DND-41 (cell line): ENCODE data around the gene FAM83E.
A peak's percentile ranks its signal among the peaks of the same experiment; 100 is the strongest.

Source experiments
- ATAC-seq: fragments of 200-7000 bp; cut with Tn5 transposase; 3 replicates; pipeline ENCODE4 v1.9.1; 2021; ENCODE audit warnings: low read depth; ENCODE audit not compliant: insufficient read depth
- DNase-seq: peaks from one replicate; pipeline ENCODE4 v3.0.0-alpha.2; 2020
- H2AFZ ChIP-seq: 2 replicates; pipeline ENCODE4 v1.6.0; 2012; ENCODE audit warnings: low read depth, low read length
- H3K27ac ChIP-seq: 2 replicates; pipeline ENCODE4 v1.5.1; 2012; ENCODE audit warnings: low read length, inconsistent platforms
- H3K27me3 ChIP-seq: fragments of 200-600 bp; sonication (generic); 2 replicates; pipeline ENCODE4 v1.6.0; 2012; ENCODE audit warnings: low read length, mild to moderate bottlenecking, inconsistent platforms; ENCODE audit not compliant: insufficient read depth, poor library complexity
- H3K36me3 ChIP-seq: 2 replicates; pipeline ENCODE4 v1.5.1; 2012; ENCODE audit warnings: low read length, inconsistent platforms; ENCODE audit not compliant: insufficient read depth
- H3K4me1 ChIP-seq: 2 replicates; pipeline ENCODE4 v1.5.1; 2012; ENCODE audit warnings: mild to moderate bottlenecking, low read length; ENCODE audit not compliant: insufficient read depth
- H3K4me2 ChIP-seq: 2 replicates; pipeline ENCODE4 v1.6.0; 2012; ENCODE audit warnings: mild to moderate bottlenecking, moderate library complexity, low read length, inconsistent platforms; ENCODE audit not compliant: insufficient read depth
- H3K4me3 ChIP-seq, 2 experiments: fragments of 200-600 bp in 1 of 2; shearing (Covaris generic) in 1 of 2; 2 replicates each; pipeline ENCODE4 v1.5.1; 2012 to 2016; ENCODE audit warnings: inconsistent platforms in 2 of 2, low read length in 2 of 2, mild to moderate bottlenecking in 2 of 2, low read depth in 1 of 2, moderate library complexity in 1 of 2
- H3K79me2 ChIP-seq: 2 replicates; pipeline ENCODE4 v1.6.0; 2012; ENCODE audit warnings: low read length, inconsistent platforms; ENCODE audit not compliant: insufficient read depth
- H3K9ac ChIP-seq: 2 replicates; pipeline ENCODE4 v1.6.0; 2012; ENCODE audit warnings: low read depth, mild to moderate bottlenecking, inconsistent platforms, low read length, moderate library complexity
- H3K9me3 ChIP-seq: 2 replicates; pipeline ENCODE4 v1.5.1; 2012; ENCODE audit warnings: low read length, moderate library complexity, mild to moderate bottlenecking, inconsistent platforms; ENCODE audit not compliant: insufficient read depth, severe bottlenecking
- H4K20me1 ChIP-seq: 2 replicates; pipeline ENCODE4 v1.6.0; 2012; ENCODE audit warnings: low read length; ENCODE audit not compliant: insufficient read depth
- EZH2 ChIP-seq: IDR thresholded peaks from 3 replicates; pipeline ENCODE4 v1.6.1; 2012; ENCODE audit warnings: borderline replicate concordance, low read depth, mild to moderate bottlenecking, moderate library complexity, low read length, inconsistent platforms; ENCODE audit not compliant: severe bottlenecking
- TF ChIP-seq, protein P1 (sequence below): IDR thresholded peaks from 2 replicates; pipeline ENCODE4 v1.5.1; 2012; ENCODE audit warnings: borderline replicate concordance, low read length, moderate library complexity, mild to moderate bottlenecking; ENCODE audit not compliant: poor library complexity, severe bottlenecking; ENCODE audit errors: extremely low read depth

The FAM83E gene

DNA sequence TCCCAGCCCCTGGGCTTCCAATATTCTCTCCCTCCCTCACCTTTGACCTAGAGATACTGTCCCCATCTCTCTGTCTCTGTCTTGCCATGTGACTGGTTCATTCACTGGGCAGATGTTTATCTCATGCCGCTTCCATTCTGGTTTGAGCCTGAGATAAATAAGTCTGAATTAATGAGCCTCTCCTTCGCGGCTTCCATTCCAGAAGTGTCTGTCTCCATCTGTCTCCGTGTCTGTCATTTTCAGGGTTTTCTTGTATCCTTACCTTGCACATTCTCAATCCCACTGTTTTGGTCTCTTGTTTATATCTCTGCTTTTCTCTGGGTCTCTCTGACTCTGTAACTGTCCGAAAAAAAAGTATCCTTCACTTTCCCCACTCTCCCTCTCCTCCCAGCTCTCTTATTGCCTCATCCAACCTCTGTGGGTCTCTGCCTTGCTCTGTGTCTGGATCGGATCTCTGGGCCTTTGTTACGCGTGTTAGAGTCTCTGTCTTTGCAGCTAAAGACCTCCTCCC lies 8.7 kb upstream of the FAM83E start:
- Histone ChIP-seq H2AFZ (peak overlapping the region; percentile 88), H3K79me2 (peaks cover 53% of the 10 kb centered on the region), H3K27me3 (no peaks in the 10 kb centered on the region), H4K20me1 (peaks cover 7% of the 10 kb centered on the region), H3K36me3 (peaks cover 42% of the 10 kb centered on the region), H3K9me3 (no peaks in the 10 kb centered on the region), H3K27ac (peak overlapping the region; percentile 89), H3K9ac (peak overlapping the region; percentile 80), H3K4me3 (peak overlapping the region; percentile 36 to 77; a peak in 3 of 4 replicates), H3K4me1 (peaks cover 53% of the 10 kb centered on the region), H3K4me2 (peak overlapping the region; percentile 88)
- DNase-seq = peak; percentile 11
- ATAC-seq = no peak
- no peak for TF ChIP-seq EZH2
- TF ChIP-seq, protein P1, sequence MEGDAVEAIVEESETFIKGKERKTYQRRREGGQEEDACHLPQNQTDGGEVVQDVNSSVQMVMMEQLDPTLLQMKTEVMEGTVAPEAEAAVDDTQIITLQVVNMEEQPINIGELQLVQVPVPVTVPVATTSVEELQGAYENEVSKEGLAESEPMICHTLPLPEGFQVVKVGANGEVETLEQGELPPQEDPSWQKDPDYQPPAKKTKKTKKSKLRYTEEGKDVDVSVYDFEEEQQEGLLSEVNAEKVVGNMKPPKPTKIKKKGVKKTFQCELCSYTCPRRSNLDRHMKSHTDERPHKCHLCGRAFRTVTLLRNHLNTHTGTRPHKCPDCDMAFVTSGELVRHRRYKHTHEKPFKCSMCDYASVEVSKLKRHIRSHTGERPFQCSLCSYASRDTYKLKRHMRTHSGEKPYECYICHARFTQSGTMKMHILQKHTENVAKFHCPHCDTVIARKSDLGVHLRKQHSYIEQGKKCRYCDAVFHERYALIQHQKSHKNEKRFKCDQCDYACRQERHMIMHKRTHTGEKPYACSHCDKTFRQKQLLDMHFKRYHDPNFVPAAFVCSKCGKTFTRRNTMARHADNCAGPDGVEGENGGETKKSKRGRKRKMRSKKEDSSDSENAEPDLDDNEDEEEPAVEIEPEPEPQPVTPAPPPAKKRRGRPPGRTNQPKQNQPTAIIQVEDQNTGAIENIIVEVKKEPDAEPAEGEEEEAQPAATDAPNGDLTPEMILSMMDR = no peak

DNA sequence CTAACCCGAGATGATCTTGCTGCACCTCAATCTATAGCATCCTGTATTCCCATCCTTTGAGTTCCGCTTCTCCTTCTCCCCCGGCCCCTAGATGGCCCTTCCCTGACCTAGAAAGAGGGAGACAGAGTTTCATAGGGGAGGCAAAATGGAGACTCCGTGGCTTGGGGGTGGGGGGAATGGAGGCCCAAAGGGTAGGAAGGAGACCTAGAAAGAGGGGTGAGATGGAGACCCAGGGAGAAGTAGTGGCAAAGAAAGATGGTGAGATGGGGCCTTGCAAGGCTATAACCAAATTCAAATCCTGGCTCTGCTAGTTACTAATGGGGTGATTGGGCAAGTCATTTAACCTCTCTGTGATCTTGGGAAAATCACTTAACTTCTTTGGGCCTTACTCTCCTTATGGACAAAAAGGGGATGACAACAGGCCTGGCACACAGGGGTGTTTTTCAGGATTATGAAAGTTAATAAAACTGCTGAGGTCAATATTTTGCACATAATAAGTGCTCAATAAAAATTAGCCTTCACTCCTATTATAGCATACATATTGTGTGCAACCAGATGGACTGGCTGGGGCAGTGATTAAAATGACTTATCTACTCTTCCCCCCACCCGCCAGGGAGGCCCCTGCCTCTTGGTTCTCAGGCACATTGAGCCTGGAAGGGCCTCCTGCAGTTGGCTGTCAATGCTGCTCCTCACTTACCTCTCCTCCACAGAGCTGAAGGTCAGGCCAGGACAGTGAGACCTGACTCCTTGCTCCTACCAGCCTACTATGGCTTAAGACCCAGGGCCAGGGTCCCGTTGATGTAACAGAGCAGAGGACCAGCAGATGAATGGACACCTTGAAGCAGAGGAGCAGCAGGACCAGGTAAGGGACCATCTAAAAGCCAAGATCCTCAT lies 5.1 kb upstream of the FAM83E start:
- peaks cover 72% of the 10 kb centered on the region for H3K79me2 ChIP-seq
- H3K4me2 ChIP-seq = peak overlapping the region; percentile 95

DNA sequence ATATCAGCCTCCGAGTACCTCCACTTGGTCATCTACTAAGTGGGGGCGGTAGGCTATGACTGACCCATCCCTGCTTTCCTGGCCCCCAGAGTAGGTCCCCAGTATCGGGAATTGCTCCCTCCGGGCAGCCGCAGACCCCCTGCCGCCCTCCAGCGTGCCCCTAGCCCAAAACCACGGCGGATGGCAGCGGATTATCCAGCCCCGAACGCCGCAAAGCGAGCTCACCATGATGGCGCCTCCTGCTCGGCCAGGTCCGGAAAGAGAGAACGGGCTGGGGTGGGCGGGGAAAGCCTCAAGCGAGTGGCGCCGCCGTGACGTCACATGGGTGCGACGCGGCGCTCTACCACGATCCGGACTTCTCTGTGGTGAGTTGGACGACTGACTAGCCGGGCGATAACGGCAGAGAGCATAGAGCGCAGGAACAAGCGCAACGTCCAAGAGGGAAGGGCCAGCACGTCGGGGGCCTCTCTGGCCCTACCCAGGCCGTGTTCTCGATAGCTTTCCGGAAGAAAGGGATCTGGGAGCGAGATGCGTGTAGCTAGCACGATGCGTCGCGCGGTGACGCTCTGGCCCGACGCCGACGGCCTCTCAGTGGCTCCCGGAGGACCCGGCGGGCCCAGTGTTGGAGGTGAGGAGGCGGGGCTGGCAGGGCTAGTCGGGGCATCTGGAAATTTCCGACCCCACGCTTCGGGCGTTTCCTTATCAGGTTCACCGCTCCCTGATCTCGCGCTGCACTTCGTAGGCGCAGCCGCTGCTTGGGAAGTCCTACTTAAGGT lies 4.2 kb upstream of the FAM83E start, which contains the start of the genes RPL18 and SPHK2:
TSS of gene RPL18 (minus strand) at position 263 of the 776 bp plus-strand sequence. CDS start at position 228, 35 bp downstream.
TSS of gene SPHK2 (plus strand) at position 591 of the 776 bp plus-strand sequence. CDS start 1,009 bp downstream, outside the sequence.
- Histone ChIP-seq H3K4me2 (peak within 1 kb of the TSS; percentile 95), H3K4me1 (peaks cover 60% of the 10 kb centered on the region), H3K36me3 (peaks cover 49% of the 10 kb centered on the region), H3K27me3 (no peaks in the 10 kb centered on the region), H2AFZ (peak within 1 kb of the TSS; percentile 73), H3K9me3 (no peaks in the 10 kb centered on the region), H3K27ac (peak within 1 kb of the TSS; percentile 93), H3K4me3 (peak within 1 kb of the TSS; percentile 77 to 95), H3K9ac (peak within 1 kb of the TSS; percentile 91), H3K79me2 (peaks cover 65% of the 10 kb centered on the region), H4K20me1 (peaks cover 41% of the 10 kb centered on the region)
- TF ChIP-seq, protein P1 = peak; percentile 6
- TF ChIP-seq EZH2 = no peak
- ATAC-seq (peak; percentile 77), DNase-seq (peak; percentile 98)

More for the DNA sequence above, 5.1 kb upstream of the FAM83E start:
- Histone ChIP-seq H3K9me3 (no peaks in the 10 kb centered on the region), H3K27me3 (no peaks in the 10 kb centered on the region), H4K20me1 (peaks cover 37% of the 10 kb centered on the region), H3K27ac (peak overlapping the region; percentile 93), H3K4me3 (peak overlapping the region; percentile 77 to 95), H2AFZ (peak overlapping the region; percentile 73), H3K4me1 (peaks cover 67% of the 10 kb centered on the region), H3K9ac (peak overlapping the region; percentile 91), H3K36me3 (peaks cover 48% of the 10 kb centered on the region)
- DNase-seq = no peak
- no peak for TF ChIP-seq EZH2
- TF ChIP-seq, protein P1 = no peak
- no peak for ATAC-seq
